A549 (cell line): Measurements from ENCODE around the gene KISS1. TPM values are rescaled to one million over a fixed set of nuclear protein-coding genes. Genes with fewer than 3 reads are reported as not detected.
A peak's percentile ranks its signal among the peaks of the same experiment; 100 is the strongest.

Experiments used
- ATAC-seq, 2 experiments: fragments of 200-7000 bp in 1 of 2; fragments of >200 bp in 1 of 2; cut with Nextera tagmentation in 1 of 2; cut with Tn5 transposase in 1 of 2; 3 replicates each; pipeline versions ENCODE4 v1.8.0 to v1.9.1; 2018 to 2020; ENCODE audit warnings: mild to moderate bottlenecking in 1 of 2, moderate library complexity in 1 of 2
- CTCF ChIA-PET: fragments of 300-600 bp; sonication (Branson Sonifier 250); formaldehyde crosslinking; extraction: SDS; loops from one replicate; lab custom pipeline; 2021; ENCODE audit warnings: antibody characterized with exemption, inconsistent platforms; lab: Yijun Ruan, JAX
- POLR2A ChIA-PET: fragments of 350-600 bp; formaldehyde crosslinking; extraction: SDS; loops from one replicate; lab custom pipeline; 2021; ENCODE audit warnings: antibody characterized with exemption, inconsistent platforms; lab: Yijun Ruan, JAX
- DNase-seq, 2 experiments: peaks; one replicate each; pipeline versions ENCODE4 v3.0.0 to v3.0.0-alpha.2; 2011 to 2016; ENCODE audit warnings: low read depth in 1 of 2, low spot score in 1 of 2
- FAIRE-seq: peaks from 2 replicates; lab custom pipeline; 2011; peaks lifted over from hg19 to GRCh38; lab: Jason Lieb, UNC
- H3K27ac ChIP-seq, 2 experiments: fragments of >200 bp; sonication (Bioruptor Twin); formaldehyde crosslinking; 3 replicates each; pipeline ENCODE4 v1.5.1; 2016 to 2017
- H3K4me1 ChIP-seq: fragments of >200 bp; sonication (Bioruptor Twin); formaldehyde crosslinking; 3 replicates; pipeline ENCODE4 v1.6.1; 2016
- H3K4me2 ChIP-seq: fragments of >200 bp; sonication (Bioruptor Twin); formaldehyde crosslinking; 3 replicates; pipeline ENCODE4 v1.6.1; 2016
- H3K4me3 ChIP-seq: fragments of >200 bp; sonication (Bioruptor Twin); formaldehyde crosslinking; 3 replicates; pipeline ENCODE4 v1.5.1; 2016
- H3K9me3 ChIP-seq: fragments of >200 bp; sonication (Bioruptor Twin); formaldehyde crosslinking; 3 replicates; pipeline ENCODE4 v1.6.1; 2016
- BHLHE40 ChIP-seq: IDR thresholded peaks from 2 replicates; pipeline ENCODE4 v1.6.1; 2012; ENCODE audit warnings: low read depth, low read length, inconsistent platforms
- CBX2 ChIP-seq: fragments of 200-600 bp; sonication (generic); IDR thresholded peaks from 2 replicates; pipeline ENCODE4 v1.6.1; 2016; ENCODE audit warnings: low read depth, mild to moderate bottlenecking, borderline replicate concordance
- HDAC2 ChIP-seq: fragments of 200-600 bp; sonication (generic); IDR thresholded peaks from 2 replicates; pipeline ENCODE4 v1.6.1; 2016
- HEYL ChIP-seq: fragments of 250-450 bp; sonication (Bioruptor Pico); IDR thresholded peaks from 2 replicates; pipeline ENCODE4 v1.8.0; 2021; ENCODE audit warnings: mild to moderate bottlenecking, moderate library complexity
- HOXA7 ChIP-seq: fragments of 250-450 bp; sonication (Bioruptor Pico); IDR thresholded peaks from 2 replicates; pipeline ENCODE4 v1.5.0; 2020; ENCODE audit warnings: mild to moderate bottlenecking, moderate library complexity
- JUNB ChIP-seq: fragments of >200 bp; sonication (Bioruptor Twin); formaldehyde crosslinking; IDR thresholded peaks from 2 replicates; pipeline ENCODE4 v1.6.1; 2016
- KDM1A ChIP-seq: fragments of 200-600 bp; sonication (generic); IDR thresholded peaks from 2 replicates; pipeline ENCODE4 v1.6.1; 2016; ENCODE audit warnings: low read depth, mild to moderate bottlenecking
- NFE2L2 ChIP-seq: fragments of 150-350 bp; conservative IDR thresholded peaks from 2 replicates; pipeline ENCODE4 v1.6.1; 2014; ENCODE audit warnings: low read length
- NPAS2 ChIP-seq: fragments of 250-450 bp; sonication (Bioruptor Pico); IDR thresholded peaks from 2 replicates; pipeline ENCODE4 v1.8.0; 2022; ENCODE audit warnings: mild to moderate bottlenecking, moderate library complexity, borderline replicate concordance
- RAD21 ChIP-seq, 2 experiments: fragments of >200 bp in 1 of 2; sonication (Bioruptor Twin) in 1 of 2; formaldehyde crosslinking in 1 of 2; IDR thresholded peaks in 1 of 2; conservative IDR thresholded peaks in 1 of 2; 2 replicates in 1 of 2; 3 replicates in 1 of 2; pipeline ENCODE4 v1.6.1; 2012 to 2018; ENCODE audit warnings: inconsistent platforms in 1 of 2
- RFX5 ChIP-seq: fragments of 450-650 bp; IDR thresholded peaks from 2 replicates; pipeline ENCODE4 v1.7.1; 2014; ENCODE audit warnings: antibody characterized with exemption, mild to moderate bottlenecking, moderate library complexity
- RNF2 ChIP-seq: fragments of 200-600 bp; sonication (generic); IDR thresholded peaks from 2 replicates; pipeline ENCODE4 v1.6.1; 2016; ENCODE audit warnings: low read depth, mild to moderate bottlenecking, antibody characterized with exemption, moderate library complexity, borderline replicate concordance
- WGBS: methylation state at CpG from one replicate; pipeline ENCODE4 v1.1.6; 2017; ENCODE audit errors: missing lambda C conversion rate; 5-methylcytosine and 5-hydroxymethylcytosine counted together
- polyA plus RNA-seq, 4 experiments: library from polyadenylated mRNA; depleted of rRNA in 3 of 4; stranded (reverse); fragments of >200 nt; fragmentation: RNase III in 1 of 4; extraction: RNeasy Plus Mini Kit Qiagen cat#74134 plus additional on column Dnase treatment in 1 of 4; gene quantifications; 2 replicates in 3 of 4; 3 replicates in 1 of 4; pipeline ENCODE4 v1.2.3, GENCODE V29; 2011 to 2017
- TF ChIP-seq, protein P1 (sequence below): fragments of 250-450 bp; sonication (Bioruptor Pico); IDR thresholded peaks from 2 replicates; pipeline ENCODE4 v1.5.0; 2020; ENCODE audit warnings: low read depth, mild to moderate bottlenecking, moderate library complexity

Gene KISS1
- polyA plus RNA-seq, 2 of the 4 experiments (the other 2 are of a cell fraction): 0.23 TPM; not detected in 1

DNA sequence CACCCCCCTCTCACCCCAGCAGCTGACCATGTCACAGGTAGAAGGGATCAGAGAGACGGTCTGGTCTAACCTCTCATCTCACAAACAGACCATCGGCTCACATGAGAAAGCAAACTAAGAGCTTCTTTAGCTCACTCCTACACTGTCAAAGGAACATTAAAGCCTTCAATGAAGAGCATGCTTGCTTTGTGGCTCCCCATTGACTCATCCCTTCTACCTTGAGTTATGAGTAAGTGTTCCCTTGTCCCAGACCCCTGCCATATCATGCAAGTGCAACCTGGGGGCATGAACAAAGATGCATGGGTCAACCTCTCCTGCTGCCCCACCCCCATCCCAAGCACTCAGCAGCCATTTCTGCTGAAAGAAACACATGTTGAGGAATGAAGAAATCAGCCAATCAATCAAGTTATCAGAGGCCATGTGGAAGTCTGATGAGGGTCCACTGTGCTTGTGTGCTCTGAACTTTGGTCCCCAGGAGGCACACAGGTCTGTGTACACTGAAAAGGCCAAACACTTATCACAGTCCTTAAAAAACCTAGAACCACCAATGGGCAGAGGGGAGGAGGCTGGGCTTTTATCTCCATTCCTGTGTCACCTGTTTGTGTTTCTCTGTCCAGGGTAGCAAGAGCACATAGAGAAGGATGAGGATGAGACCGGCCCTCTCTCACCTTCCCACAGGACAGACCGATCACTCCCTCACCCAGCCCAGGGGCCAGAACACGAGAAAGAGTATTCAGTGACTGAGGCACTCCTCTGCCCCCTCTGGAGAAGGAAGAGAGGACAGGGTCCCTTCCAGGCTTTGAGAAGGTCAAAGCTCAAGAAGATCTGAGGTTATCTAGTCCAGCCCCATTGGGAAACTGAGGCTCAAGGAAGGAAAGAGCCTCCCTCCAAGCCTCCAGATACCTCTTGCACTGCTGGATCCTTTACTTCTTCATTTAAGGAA, 54.0 kb downstream of the KISS1 start:
- FAIRE-seq (no peak), DNase-seq (no peak), ATAC-seq (peak; percentile 40 to 55; a peak in 4 of 6 replicates)
- Histone ChIP-seq H3K9me3 (no peaks in the 10 kb centered on the region), H3K4me3 (no peak overlapping the region), H3K4me2 (no peak overlapping the region), H3K4me1 (no peaks in the 10 kb centered on the region), H3K27ac (no peak overlapping the region)
- ChIA-PET CTCF (interaction anchor here (0.6 to 32.2 kb wide), 10 partner anchors 8 to 276 kb away, joined by 3 to 757 read pairs (median 4); partner anchors contain the start of gene SNRPE), POLR2A (no interaction called here)
- 56% methylated on average over 5 of the region's 5 CpGs for WGBS
- TF ChIP-seq, protein P1, sequence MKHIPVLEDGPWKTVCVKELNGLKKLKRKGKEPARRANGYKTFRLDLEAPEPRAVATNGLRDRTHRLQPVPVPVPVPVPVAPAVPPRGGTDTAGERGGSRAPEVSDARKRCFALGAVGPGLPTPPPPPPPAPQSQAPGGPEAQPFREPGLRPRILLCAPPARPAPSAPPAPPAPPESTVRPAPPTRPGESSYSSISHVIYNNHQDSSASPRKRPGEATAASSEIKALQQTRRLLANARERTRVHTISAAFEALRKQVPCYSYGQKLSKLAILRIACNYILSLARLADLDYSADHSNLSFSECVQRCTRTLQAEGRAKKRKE: no peak
- TF ChIP-seq HOXA7: no peak
- no peak for TF ChIP-seq RFX5
- no peak for TF ChIP-seq JUNB
- TF ChIP-seq NPAS2 (CRISPR knock-in tag): no peak
- no peak for TF ChIP-seq RNF2
- TF ChIP-seq RAD21 (conservative IDR thresholded peaks at IDR 0.05 in 1 of 2, IDR thresholded peaks at IDR 0.05 in 1 of 2): no peak
- no peak for TF ChIP-seq HEYL (CRISPR knock-in tag)
- TF ChIP-seq HDAC2: no peak
- no peak for TF ChIP-seq BHLHE40
- no peak for TF ChIP-seq KDM1A

DNA sequence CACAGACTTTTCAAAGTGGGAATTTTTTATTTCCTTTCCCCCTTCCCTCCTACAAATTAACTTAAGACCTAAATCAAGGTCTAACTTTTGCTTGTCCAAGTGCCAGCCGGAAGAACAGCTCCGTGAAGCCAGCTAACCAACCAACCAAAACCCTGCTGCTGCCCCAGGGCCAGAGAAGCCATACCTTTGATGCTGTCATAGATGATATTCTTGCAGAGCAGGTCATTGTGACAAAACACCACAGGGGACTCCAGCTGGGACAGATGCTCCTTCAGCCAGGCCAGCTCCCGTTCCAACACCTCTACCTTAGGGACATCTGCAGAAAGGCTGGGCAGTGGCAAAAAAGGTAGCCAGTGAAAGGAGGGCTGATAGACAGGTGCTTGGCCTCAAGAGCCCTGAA, 55.2 kb downstream of the KISS1 start:
- no peak for FAIRE-seq
- Histone ChIP-seq H3K4me3 (no peak overlapping the region), H3K4me2 (no peak overlapping the region), H3K4me1 (no peaks in the 10 kb centered on the region), H3K27ac (no peak overlapping the region), H3K9me3 (no peaks in the 10 kb centered on the region)
- ATAC-seq: no peak
- TF ChIP-seq CBX2 (no peak), NFE2L2 (no peak)
- 81% methylated on average over 3 of the region's 3 CpGs for WGBS
- no peak for DNase-seq
- ChIA-PET CTCF (interaction anchor here (1.0 to 32.2 kb wide), 6 partner anchors 10 to 275 kb away, joined by 3 to 757 read pairs (median 10); partner anchors contain the start of genes ETNK2 and SNRPE), POLR2A (no interaction called here)

Other genes with a start within 250 kb of the KISS1 start
- 9.8 TPM in 2 replicates for gene SOX13, start 123.4 kb downstream of the KISS1 start, polyA plus RNA-seq (2011; rRNA removed)
- 6.8 to 7.3 TPM (median 7.0 TPM) in 3 replicates for gene SOX13, start 123.4 kb downstream of the KISS1 start, polyA plus RNA-seq (2017; fragmentation: RNase III; extraction: RNeasy Plus Mini Kit Qiagen cat#74134 plus additional on column Dnase treatment)
- gene ETNK2, start 44.4 kb downstream of the KISS1 start, polyA plus RNA-seq (2011; rRNA removed): 5.1 and 5.2 TPM in 2 replicates
- gene ETNK2, start 44.4 kb downstream of the KISS1 start, polyA plus RNA-seq (2017; fragmentation: RNase III; extraction: RNeasy Plus Mini Kit Qiagen cat#74134 plus additional on column Dnase treatment): 2.3 to 3.5 TPM (median 3.4 TPM) in 3 replicates
- gene REN, start 30.2 kb downstream of the KISS1 start, polyA plus RNA-seq (2011; rRNA removed): not detected in 2 replicates
- not detected in 3 replicates for gene REN, start 30.2 kb downstream of the KISS1 start, polyA plus RNA-seq (2017; fragmentation: RNase III; extraction: RNeasy Plus Mini Kit Qiagen cat#74134 plus additional on column Dnase treatment)
- gene GOLT1A, start 17.5 kb upstream of the KISS1 start, polyA plus RNA-seq (2011; rRNA removed): 6.4 and 6.8 TPM in 2 replicates
- 1.8 to 2.8 TPM (median 2.4 TPM) in 3 replicates for gene GOLT1A, start 17.5 kb upstream of the KISS1 start, polyA plus RNA-seq (2017; fragmentation: RNase III; extraction: RNeasy Plus Mini Kit Qiagen cat#74134 plus additional on column Dnase treatment)
- 13.0 and 16.4 TPM in 2 replicates for gene PLEKHA6, start 163.4 kb upstream of the KISS1 start, polyA plus RNA-seq (2011; rRNA removed)
- 17.9 to 26.2 TPM (median 23.4 TPM) in 3 replicates for gene PLEKHA6, start 163.4 kb upstream of the KISS1 start, polyA plus RNA-seq (2017; fragmentation: RNase III; extraction: RNeasy Plus Mini Kit Qiagen cat#74134 plus additional on column Dnase treatment)
- 49.1 and 51.9 TPM in 2 replicates for gene PPP1R15B, start 215.3 kb upstream of the KISS1 start, polyA plus RNA-seq (2011; rRNA removed)
- 26.9 to 27.8 TPM (median 27.2 TPM) in 3 replicates for gene PPP1R15B, start 215.3 kb upstream of the KISS1 start, polyA plus RNA-seq (2017; fragmentation: RNase III; extraction: RNeasy Plus Mini Kit Qiagen cat#74134 plus additional on column Dnase treatment)